Brain pericyte (primary cell): Measurements from ENCODE around the gene PLPP2.

ENCODE experiments used
- DNase-seq: peaks from one replicate; pipeline ENCODE4 v3.0.0-alpha.2; 2012; ENCODE audit warnings: low read depth, low spot score

The PLPP2 gene

DNA sequence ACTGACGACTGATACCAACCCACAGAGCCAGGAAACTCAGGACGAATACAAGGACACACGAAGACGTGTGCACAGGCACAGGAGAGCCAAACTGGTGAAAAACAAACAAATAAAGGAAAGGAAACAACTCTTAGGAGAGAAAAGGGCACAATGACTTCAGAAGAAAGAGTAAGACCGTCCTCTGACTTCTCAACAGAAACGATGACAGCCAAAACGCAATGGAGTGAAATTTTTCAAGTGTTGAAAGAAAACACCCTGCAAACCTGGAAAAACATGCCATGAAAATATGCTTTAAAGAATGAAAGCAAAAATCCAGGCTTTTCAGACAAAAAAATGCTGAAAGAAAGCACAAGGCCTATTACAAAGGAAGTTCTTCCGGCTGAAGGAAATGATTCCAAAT, 24.6 kb upstream of the PLPP2 start:
- DNase-seq, result no peak

DNA sequence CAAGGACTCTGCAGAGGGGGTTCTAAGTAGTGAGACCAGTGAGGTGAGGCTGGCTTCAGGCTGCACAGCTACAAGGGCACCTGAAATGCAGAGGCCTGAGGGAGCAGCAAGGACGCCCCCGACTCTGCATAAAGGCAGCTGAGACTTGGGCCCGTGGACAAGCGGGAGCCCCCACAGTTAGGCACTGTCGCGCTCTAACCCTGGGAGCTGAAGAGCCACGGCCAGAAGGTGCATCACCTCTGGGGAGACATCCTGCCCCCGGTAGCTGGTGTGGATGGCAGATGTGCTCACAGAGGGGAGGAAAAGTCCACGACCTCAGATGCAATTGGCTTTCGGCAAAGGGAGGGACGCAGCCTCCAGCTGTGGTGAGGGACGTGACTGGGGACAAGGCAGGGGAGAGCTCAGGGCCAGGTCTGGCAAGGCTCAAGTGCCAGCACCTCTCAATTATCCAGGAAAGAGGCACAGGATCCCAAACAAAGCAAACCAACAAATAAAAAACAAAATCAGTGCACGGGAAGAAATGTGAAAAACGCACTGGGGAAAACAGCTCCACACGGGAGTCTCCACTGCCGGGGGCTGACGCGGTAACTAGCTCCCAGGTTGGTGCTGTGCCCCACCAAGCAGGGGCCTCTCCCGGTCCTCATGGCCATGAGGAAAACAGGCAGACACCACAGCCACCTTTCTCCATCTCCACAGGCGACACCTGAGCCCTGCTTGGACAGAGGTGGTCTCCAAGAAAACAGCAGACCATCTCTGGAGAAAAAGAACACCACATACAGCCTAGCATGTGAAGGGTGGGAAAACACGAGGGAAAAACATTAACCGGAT, 23.0 kb upstream of the PLPP2 start:
- DNase-seq, result no peak

DNA sequence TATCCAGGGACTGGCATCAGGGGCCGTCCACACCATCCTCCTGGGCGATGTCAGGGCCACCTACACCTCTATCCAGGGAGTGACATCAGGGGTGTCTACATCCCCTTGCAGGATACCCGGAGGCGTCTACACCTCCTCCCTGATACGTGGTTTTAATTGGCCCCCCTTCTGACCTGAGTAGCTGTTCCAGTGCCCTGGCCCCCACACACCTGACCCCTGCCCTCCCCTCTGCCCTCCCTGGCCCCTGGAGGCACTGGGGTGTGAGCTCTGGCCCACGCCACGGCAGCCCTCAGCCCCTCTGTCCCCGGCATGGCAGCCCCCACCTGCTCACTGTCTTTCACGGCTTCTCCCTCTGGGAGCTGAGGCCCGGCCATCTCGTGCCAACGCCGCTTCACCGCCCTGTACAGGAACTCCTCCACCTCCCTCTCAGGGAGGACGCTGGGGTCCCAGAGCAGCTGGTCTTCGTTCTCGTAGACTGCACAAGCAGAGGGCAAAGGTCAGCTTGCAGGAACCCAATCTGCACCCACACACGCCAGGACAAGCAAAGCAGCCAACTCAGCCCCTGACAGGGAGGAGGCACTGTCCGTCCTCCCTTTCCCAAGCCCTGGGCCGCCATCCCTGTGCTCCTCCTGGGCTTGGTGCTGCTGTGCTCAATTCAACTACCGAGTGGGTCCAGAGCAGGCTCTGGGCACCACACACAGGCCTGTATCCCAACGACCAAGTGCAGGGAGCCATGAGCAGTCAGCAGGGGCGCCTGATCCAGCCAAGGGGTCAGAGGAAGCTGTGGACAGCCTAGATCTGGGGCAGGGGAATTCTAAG, 22.2 kb upstream of the PLPP2 start:
- DNase-seq, result no peak

DNA sequence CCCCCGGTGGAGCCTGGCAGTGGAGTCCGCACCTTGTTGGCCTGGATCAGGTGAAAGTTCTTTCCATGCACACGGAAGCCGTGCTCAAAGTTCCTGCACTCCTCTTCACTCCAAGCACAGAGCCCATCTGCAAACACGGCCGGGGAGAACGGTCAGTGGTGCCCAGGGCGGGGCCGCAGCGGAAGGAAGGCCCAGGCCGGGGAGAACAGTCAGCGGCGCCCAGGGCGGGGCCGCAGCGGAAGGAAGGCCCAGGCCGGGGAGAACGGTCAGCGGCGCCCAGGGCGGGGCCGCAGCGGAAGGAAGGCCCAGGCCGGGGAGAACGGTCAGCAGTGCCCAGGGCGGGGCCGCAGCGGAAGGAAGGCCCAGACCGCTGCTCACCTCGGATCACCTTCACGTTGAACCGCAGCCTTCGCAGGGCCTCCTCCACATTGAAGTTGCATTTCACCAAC, 20.6 kb upstream of the PLPP2 start:
- no peak for DNase-seq

DNA sequence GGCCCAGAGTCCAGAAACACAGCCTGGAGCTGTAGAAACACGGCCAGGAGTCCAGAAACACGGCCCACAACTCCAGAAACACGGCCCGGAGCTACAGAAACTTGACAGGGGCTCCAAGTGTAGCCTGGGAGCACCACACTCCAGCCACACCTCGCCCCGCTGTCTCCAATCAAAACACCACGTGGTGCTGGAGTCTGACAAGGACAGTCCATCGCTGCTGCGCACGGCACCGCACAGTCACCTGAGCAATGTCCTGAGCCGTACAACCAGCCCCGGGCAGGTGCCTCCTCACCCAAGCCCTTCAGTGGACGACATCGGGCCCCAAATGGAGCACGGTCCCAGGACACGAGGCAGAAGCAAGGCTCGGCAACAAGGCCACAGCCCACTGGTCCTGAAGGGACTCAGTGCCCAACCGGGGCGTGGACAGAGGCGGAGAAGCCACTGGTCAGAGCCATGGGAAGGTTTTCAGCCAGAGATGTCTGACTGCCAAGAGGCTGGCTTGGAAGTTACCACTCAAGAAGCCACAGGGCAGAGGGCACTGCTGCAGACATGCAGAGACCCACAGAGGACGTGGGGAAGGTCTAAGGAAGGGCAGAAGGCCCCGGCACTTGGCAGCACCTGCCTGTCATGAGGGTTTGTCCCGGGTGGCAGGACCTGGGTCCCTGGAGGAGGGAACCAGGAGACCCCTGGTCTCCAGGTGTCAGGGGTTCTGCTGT, 19.7 kb upstream of the PLPP2 start:
- no peak for DNase-seq

DNA sequence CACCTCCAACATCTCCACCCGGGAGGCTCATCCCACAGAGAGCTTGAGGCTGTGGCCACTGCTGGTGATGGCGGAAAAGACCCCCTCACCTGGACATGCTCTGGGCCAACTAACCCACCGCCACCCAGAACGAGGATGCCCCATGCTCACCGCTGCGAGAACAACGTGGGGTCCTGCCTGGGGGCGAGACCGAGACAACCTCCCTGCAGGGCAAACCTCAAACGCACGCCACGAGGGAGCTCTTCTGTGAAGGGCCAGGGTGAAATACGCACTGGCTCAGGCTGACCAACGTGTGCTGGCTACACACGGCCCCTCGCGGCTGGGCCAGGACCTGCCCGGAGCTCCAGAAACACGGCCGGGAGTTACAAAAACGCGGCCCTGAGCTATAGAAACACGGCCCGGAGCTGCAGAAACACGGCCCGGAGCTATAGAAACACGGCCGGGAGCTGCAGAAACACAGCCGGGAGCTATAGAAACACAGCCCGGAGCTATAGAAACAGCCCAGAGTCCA, 19.0 kb upstream of the PLPP2 start:
- DNase-seq, result no peak

DNA sequence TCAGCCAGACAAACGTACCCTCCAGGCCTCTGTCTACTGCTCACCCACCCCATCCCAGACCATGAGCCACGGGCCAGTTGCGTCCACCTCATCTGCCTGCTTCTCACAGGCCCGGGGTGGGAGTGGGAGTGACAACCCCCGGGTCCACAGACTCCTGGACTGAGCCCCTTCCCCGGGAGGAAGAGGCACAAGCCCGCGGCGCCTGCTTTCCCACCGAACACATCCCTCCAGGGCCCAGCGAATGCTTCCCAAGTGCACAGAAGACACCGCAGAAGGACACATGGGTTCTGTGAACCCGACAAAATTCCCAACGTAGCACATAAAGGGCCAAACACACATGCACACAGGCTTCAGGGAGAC, 18.0 kb upstream of the PLPP2 start:
- DNase-seq, result no peak

DNA sequence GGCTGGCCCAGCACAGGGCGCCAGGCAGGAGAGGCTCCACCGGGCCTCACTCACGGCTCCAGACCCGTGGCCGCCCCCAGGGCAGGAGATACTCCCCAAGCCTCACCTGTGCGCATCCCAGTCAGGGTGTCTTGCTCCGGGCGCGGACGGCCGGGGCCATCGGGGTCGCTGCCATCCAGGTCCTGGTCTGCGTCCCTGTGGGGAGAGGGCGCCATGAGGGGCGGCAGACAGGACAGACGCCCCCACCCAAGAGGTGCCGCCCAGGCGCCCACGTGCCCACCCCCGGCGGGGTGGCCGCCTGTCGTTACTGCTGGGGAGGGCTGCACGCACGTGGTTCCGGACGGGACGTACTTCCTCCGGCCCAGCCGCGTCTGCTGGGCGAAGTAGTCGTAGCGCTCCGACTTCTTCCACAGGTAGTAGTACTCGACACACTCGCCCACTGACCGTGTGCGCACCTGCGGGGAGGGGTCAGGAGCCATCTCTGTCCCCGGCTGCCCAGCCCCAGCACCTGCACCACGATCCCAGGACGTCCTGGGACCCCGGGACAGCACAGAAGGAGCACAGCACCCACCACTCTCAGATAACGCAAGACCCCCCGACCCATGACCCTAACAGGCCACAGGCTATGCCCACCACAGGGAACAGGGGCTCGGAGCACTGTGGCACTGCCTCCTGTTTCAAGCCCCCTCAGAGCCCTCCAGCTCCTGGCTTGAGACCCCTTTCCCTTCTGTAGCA, 17.4 kb upstream of the PLPP2 start:
- no peak for DNase-seq

DNA sequence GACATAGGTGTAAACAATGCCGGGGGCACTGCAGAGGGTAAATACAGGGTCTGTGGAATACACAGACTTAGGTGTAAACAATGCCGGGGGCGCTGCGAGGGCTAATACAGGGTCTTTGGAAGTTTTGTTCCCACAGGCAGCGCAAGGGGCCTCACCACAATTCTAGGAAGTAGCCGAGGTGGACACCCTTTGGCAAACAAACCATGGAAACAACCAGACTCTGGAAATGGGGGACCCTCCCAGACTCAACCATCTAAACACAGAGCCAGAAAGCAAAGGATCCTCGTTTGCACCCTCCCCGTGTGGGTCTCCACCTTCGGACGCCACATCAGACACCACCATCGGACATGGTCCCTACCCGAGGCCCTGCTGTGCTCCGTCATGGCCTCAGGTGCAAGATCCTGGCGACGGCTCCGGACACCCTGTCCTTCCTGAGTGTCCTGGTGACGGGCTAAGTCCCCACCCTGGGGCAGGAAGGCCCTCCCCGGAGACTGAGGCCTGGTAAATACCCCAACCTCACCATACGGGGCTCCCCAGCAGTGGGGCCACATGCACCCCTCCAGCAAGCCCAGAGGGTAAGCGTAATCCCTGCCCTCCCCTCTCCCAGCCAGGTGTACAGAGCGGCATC, 16.7 kb upstream of the PLPP2 start:
- no peak for DNase-seq

DNA sequence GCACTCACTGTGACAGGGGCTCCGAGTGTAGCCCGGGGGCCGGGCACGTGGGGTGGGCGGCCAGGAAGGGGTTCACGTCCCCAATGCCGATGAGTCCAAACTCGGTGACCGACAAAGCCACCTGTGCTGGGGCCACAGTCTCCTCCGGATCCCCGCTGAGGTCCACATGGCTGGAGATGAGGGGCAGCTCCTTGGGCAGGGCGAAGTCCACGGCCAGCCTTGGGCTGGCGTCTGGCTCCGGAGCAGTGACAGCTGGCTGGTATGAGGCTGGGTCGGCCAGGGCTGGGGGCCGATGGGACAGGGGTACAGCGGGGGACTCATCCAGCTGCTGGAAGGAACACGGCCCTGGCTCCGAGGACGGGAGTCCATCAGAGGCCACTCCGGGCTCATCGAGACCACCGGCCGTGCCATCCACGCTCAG, 15.9 kb upstream of the PLPP2 start:
- no peak for DNase-seq

DNA sequence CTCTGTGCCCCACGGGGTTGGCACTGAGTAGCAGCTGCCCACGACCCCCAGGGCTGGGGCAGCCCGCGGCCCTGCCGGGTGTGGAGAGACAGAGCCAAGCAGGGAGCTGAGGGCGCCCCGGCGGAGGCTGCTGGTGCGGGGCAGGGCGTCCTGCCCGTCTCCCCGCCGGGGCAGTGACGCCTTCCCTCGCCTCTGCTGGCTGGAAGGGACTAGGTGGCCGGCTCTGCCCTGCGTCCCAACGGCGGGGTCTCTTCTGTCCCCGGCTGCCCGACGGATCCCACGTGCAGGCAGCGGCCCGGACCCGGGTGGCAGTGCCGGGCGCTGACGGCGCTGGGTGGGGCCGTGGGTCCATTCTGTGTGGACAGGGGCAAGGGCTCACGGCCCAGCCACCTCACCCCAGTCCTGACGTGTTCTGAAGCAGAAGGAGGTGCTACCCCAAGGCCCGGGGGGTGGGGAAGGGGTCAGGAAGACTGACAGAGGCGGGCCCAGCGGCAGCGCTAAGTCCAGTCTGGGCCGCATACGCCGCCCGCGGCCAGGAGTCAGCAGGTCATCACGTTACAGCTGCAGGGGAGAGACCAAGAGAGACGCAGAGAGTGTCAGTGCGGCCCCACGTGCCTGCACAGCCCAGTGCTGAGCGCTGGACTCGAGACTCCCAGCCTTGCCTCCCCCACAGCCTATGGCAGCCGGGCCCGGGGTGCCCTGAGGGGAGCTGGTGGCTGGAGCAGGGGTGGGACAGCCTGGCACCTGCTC, 15.1 kb upstream of the PLPP2 start:
- no peak for DNase-seq

DNA sequence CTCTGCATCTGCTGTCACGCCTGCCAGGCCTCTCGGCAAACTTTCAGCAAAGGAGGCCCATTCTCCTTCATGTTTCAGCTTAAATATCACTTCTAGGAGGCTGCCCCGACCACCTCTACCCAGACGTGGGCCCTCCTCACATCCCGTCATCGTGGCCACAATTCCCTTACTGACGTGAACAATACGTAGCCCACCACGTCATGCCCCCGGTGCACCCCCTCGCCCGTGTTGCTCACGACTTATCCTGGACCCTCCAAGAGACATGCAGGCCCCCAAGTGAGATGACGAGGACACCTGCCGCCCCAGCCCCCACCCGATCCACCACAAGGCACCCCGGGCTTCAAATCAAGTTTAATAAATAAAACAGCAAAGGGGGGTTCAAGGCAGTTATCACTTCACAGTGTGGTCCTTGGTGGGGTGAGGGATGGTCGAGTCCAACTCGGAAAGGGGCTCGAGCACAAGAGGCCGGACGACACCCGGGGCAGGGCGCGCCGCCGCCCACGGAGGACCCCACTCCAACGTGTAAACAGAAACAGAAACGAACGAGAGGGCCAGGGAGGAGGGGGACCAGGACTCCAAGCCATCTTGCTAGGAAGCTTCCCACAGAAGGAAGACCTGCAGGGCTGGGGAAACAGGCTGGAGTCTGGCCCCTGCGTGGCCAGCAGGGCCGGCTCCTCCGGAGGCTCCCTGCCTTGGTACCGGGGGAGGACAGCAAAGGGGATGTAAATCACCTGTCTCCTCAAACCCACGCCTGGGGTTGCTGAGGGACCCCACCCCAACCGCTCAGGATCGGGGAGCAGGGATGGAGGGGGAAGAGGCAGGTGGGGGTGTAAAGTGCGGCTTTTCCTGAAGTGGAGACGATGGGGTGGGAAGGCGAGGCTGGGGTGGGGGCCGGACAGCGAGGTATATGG, 14.3 kb upstream of the PLPP2 start:
- DNase-seq, result no peak

DNA sequence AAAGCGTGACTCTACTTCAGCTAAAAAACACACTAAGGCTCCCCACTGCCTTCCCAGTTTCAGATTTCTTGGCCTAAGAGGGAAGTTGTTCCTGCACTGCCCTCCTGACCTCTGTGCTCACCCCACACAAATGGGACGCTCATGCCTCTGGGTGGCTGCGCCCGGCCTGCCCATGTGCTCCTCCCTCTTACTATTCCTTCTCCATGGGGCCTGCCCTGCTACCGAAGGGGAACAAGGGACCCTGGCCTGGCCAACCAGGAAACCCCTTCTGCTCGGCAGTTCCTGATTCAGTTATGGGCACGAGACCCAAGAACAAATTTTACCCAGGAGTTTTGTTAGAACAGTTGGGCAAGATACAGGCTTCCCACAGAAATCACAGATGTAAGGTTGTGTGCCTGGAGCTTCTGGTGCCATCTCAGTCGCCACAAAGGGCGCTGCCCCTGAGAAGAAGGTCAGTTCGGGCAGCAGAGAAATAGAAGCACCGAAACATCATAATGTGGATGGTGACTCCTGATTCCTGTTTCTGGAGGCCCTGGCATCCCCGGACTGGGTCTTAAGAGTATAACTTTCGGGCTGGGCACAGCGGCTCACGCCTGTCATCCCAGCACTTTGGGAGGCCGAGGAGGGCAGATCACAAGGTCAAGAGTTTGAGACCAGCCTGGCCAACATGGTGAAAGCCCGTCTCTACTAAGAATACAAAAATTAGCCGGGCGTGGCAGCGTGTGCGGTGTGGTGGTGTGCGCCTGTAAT, 5.4 kb upstream of the PLPP2 start:
- DNase-seq, result no peak

DNA sequence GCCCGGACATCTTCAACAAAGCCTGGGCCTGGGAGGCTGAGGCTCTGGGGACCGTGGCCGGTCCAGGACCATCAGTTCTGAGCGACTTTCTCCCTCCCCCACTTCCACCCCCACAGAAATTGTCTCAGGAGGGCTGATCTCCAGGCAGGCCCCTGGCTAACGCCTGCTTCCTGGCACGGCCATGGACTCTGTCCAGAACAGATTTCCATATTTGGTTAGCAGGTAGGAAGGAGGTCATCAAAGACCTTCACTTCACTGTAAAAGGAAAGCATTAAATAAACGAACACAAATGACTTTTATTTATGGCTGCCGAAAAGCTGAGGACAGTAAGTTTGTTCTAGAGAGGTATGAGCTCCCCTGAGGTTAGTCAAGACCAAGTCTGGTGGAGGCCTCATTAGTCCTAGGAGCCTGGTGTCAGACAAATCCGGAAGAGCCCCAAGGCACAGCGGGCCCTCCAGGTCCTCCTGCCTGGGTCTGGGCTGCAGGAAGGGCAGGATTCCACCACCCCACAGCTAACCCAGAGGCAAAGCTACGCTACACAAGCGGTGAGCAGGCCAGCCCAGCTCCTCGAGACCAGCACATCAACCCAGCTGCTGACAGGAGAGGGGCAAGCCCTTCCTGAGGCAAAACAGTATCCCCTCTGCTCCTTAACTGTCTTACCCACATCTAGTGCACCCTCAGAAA, 4.6 kb upstream of the PLPP2 start:
- DNase-seq, result no peak

DNA sequence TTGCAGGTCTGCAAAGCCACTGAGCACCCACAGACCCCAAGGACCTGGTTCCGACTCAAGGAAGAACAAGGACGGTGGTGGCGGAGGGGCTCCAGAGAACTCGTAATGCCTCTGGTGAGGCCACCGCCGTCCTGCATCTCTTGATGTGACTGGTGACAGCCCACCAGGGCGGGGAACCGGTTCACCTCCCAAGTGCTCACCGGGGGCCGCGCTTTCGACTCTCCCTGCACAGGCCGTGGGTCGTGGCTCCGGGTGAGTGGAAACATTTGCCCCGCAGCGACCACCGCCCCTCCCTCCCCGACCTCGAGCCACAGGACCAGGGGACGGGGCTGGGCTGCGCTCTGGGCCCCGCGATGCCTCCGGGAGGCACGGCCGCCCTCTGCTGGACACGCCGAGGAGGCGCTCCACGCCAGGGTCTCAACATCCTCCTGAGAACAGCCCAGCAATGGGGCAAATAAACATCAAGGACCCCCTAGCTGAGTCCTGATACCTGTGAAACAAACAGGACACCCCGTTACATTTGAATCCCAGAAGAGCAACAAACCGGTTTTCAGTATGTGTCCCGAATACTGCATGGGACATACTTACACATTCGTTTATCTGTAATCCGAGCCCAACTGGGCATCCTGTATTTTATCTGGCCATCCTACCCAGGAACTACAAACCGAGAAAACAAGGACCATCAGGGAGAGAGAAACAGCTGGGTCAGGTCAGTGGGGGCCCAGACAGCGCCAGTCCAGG, 3.9 kb upstream of the PLPP2 start:
- no peak for DNase-seq

DNA sequence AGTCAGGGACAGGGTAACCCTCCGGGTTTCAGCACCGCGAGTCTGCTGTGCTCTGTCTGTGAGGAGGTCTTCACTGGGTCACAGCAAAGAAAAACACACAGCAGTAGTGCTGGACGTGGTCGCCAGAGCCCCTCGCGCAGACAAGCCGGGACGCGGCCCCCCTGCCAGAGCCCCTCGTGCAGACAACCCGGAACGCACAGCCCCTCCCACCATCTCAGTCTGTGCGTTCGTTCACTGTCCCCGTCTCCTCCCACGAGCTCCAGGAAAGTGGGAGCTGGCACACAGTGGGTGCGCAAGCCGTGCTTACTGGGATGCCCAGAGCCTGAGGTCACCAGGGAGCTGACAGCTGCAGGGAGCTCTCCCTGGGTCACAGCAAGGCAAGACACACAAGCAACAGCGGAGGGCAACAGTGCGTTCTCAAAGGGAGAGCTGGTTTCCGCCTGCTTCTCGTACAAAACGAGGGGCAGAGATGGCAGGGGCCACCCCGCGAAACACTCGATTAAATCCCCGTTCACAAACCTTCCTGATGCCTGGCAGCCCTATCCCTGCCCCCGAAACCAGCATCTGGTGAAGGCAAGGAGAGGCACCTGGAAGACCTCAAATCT, 3.2 kb upstream of the PLPP2 start:
- DNase-seq, result no peak
